Stimulated activated naive CD4-positive, alpha-beta T cell treated with Interleukin-2 at 50 U/mL for 16 hours (primary cell): Measurements from ENCODE around the gene HK3.

ENCODE experiments used
- DNase-seq: peaks from one replicate; lab custom pipeline; 2025; lab: John Stamatoyannopoulos, UW

Gene HK3

DNA sequence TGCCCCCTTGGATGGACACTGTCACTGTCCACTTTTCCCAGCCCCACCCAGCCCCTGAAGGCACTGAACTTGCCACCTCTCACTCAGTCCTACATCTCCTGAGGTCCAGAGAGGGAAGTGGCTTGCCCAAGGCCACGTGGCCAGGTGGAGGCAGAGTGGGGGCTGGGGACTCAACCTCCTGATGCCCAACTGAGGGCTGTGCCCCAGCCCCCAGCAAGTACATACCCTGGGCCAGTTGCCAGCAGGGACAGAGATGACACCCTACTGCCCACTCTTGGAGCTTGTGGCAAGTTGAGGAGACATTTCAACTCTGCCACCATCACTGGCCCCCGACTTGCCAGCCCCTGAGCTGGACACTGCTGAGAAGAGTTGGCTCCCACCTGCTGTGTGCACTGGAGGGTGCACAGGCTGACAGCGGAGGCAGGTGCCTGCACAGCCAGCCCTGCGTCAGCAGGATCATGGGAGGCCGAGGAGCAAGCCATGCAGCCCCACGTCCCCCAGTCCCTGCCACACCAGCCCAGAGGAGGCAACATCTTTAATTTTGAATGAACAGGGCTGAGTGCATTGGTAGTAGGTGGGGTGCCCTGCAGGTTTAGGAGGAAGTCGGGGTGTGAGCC is 49.4 kb downstream of the HK3 start:
- no peak for DNase-seq

DNA sequence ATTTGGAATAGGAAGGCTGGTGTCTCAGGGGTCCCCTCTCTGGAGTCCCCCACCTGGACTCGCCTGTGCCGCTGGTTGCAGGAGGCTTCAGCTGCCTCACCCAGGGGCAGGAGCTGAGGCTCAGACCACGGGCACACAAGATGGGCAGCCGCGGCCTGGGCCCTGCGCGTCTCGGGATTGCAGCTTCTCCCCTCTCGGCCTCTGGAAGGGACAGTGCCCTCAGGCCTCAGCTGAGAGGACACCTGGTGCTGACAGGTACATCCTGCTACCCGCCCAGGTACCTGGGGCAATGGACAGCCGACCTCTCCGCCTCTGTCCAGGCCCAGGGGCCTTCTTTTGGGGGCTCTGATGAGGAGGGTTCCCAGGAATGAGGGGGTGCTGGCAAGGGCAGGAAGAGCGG is 50.5 kb downstream of the HK3 start:
- no peak for DNase-seq

DNA sequence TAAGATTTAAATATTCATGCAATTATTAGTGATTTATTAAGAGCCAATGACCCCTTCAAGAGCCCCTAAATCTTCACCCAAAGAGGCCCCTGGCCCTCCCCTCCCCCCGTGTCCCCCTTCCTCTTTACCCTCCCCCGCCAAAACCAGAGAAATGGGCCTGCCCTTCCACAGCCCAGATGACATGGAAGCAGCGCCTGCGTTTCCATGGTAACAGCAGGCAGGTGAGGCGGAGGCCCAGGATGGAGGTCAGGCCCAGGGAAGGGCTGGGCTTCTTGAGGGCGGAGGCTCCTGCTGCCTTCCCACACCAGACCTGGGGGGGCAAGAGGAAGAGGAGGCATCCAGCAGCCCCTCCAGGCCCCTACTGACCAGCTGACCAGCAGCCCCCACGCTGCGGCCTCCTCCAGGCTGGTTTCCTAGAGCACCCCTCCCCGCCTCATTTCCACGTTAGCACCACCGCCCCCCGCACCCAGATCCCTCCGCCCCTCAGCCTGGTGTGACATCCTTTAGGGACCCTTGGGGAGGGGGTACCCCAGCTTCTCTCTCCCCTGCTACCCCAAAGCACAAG is 51.3 kb downstream of the HK3 start:
- no peak for DNase-seq

DNA sequence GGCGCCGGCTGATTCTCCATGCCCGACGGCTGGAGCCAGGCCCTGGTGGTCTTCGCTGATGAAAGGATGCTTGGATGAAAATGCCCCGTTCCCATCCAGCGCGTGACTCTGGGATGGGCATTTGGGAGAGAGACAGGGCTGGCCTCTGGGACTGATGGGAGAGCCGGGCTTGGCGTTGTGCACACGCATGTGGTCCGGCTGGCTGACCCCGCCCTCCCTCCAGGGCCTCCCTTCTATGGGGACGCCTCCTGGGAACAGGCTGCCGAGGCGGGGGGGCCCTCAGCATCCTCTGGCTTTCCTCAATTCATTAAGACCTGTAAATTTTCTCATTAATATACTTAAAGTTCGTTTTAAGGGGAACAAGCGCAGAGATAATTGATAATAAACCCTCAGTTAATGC is 52.0 kb downstream of the HK3 start:
- DNase-seq: no peak

DNA sequence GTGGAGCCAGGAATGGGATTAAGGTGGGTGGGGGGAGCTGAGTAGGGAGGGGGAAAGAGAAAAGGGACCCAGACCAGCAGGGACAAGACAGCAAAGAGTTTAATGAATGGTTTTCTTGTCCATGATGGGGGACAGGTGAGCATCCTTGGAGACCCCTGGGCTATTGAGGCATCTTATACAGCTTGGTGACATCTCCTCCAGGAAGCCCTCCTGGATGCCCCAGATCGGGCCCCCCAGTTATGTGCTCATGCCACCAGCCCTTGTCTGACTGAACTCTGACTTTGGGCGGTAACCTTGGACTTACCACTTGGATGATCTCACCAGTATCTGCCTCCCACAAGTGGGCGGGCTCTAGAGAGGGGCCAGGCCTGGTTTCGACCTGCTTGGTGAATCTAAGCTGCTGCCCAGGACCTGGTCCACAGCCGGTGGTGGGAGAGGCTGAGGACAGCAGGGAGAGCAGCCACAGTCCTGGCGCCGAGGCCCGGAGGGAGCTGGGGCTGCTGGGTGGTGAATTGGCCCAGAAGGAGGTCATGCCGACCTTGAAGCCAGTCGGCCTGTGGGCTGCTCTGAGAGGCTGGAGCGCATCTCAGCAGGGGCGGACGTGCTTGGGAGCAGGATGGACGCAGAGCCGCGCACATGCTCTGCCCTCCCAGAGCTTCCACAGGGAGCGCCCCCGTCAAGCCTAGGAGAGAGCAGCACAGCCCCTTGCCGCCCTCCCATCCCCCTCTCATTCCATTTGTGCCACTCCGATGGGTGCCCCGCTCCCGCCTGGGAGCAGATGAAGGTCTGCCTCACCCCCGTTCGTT is 52.6 kb downstream of the HK3 start:
- no peak for DNase-seq

DNA sequence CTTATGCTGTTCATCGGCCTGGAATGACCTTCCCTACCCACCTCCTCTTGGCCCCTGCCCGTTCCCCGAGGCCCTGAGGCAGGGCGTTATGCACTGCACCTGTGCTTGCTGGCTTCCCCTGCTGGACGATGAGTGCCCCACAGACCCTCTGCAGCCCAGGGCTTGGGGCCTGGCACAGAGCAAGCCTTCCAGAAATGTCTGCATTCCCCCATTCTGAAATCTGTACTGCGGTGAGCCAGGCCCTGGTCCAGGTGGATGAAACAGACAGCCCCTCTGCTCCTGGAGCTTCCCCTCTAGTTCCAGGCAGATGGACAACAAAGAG is 53.8 kb downstream of the HK3 start:
- no peak for DNase-seq

DNA sequence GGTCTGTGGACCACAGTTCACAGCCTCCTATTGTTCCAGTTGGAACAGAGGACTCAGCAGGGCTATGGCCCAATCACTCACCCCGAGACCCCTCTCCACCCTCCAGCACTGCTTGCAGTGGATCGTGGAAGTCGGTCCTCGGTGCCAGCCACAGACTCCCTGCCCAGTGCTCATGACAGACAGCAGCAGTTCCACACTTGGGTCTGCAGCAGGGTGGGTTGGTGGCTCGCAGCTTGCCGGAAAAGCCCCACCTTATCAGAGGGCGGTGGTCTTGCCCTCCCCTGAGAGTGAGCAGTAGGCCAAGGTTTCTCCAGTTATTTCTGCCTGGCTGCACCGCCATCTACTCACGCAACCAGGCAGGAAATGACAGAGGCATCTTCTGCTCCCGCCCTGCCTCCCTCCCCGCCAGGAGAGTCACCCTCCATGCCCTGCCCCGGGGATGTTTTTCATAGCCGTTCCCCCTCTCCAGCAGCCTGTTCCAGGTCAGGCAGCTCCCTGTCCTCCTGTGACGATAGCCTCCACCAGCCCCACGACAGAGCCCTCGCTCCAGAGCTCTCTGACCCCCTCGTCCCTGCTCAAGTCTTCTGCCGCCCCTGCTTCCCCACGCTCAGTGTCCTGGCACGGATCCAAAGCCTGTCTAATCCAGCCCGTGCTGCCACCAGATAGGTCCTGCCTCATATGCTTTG is 54.3 kb downstream of the HK3 start:
- no peak for DNase-seq

DNA sequence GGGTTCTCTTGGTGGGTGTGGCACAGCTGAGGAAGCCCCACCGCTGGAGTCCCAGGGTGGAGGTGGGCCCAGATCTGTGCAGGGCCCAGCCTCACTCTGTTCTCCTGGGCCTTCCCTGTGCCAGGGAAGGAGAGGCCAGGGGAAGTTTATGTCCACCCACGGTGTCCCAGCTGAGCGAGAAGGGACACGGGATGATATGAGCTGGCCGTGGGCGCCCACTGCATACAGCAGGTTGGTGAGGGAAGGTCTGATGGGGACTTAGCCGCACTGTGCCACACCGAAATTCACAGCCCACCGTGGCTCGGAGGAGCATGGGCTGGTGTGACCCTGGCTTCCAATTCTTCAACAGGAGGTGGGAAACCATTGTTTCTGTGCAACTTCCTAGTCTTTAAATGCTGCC is 54.9 kb downstream of the HK3 start:
- DNase-seq: no peak

DNA sequence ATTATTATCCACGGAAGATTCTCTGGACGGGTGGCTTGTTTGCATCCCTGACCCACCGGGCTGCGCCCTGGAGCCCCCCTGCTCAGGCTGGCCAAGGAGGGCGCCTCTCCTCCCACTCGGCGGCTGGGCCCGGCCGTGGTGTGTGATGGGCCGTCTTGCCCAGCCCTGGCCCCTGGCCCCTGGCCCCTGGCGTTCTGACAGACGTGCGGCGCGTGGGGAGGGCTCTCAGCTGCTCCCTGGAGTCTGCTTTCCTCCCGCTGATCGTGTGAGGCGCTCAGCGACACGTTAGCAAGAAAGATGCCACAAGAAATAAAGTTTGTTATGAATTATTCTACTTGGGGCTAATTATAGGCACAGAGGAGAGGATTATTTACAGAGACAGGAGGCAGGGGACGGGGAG is 55.5 kb downstream of the HK3 start:
- no peak for DNase-seq

DNA sequence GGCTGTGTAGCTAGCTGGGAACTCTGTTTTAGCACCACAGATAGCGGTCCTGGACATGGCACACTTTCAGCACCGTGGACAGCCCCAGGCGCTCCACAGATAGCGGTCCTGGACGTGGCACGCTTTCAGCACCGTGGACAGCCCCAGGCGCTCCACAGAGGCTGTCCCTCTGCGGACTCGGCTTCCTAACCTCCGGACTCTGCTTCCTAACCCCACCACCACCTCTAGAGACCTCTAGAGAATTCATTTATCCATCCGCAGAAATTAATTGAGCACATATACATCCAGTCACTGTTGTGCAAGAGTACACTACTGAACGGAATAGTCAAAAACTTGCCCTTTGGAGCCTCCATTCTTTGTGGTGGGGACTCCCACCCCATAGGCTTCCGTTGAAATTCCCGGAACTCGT is 61.4 kb downstream of the HK3 start:
- peak; percentile 52 for DNase-seq

DNA sequence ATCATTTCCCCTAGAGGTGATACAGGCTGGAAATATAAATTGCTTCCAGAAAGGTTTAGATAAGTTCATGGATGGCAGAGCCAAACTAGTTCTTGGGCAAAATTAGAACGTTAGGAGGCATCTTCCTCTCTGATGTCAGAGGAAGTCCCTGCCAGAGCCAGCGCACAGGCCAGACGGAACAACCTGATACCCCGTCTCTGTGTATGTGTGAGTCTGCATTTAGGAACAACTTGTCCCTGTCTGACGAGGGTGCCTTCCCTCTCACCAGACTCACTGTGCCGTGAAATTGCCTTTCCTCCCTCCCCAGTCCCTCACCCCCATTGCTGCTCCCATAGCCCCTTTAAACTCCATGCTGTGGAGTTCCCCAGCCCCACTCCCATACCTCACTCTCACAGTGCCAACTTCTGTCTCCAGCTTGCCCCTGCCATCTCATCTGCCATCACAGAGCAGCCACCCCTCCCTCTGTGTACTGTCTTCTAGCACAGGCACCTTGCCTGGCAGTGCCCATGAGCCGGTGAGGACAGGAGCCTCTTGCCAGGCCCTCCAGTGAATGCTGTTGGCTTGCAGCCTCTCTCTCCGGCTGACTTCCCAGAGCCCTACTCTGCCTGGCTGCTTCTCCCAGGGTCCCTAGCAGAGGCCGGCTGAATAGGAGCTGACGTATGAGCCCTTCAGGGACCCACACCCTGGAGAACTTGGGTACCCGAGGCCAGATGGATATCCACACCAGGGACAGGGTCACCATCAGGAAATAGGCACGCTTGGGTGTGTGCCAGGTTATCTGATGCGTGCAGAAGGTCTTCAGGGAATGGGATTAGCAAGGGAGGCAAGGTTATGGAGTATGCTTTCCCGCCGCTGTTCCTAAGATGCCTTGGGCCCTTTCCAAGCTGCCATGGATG is 62.1 kb downstream of the HK3 start:
- DNase-seq: no peak

DNA sequence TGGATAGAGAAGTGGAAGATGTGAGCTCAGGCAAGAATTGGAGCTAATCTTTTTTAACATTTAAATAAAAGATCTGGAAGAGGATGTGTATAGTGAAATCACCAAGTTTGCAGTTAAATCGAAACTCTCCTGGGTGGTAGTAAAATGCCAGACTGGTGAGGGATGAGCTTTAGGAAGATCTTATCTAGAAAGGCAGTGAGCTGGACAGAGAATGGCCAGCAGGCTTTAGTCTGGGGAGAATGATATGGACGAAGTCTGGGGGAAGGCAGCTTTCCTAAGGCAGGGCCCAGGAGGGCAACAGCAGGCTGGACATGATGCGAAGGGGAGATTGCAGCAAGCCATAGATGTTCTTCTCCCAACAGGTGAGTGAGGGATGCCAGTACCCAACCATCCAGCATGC is 63.2 kb downstream of the HK3 start:
- DNase-seq: no peak

DNA sequence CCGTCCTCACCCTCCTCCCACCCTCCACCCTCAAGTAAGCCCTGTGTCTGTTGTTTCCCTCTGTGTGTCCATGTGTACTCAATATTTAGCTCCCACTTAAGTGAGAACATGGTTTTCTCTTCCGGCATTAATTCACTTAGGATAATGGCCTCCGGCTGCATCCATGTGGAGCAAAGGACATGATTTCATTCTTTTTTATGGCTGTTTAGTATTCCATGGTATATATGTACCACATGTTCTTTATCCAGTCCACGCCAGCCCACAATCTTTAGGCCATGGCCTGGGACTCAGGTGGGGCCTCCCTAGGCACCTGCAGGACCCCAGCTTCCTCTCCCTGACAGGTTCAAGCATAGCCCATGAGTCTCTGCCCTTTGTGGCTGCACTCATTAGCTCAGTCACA is 65.9 kb downstream of the HK3 start:
- DNase-seq: no peak

DNA sequence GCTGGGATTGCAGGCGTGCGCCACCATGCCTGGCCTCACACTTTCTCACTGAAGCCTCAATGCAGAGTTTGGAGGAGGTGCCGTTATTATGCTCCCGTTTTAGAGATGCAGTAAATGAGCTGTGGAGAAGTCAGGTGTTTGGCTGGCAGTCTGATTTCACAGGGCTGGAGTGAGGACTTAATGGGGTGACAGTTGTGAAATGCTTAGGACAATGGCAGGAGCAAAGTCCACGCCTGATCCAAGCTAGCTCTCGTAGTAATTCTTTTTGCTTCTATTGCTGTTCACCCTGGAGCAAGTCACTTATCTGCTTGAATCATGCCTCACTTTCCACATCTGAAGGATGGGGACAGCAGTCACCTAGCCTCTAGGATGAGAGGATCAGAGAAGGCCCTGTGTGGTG is 67.0 kb downstream of the HK3 start:
- DNase-seq: no peak

DNA sequence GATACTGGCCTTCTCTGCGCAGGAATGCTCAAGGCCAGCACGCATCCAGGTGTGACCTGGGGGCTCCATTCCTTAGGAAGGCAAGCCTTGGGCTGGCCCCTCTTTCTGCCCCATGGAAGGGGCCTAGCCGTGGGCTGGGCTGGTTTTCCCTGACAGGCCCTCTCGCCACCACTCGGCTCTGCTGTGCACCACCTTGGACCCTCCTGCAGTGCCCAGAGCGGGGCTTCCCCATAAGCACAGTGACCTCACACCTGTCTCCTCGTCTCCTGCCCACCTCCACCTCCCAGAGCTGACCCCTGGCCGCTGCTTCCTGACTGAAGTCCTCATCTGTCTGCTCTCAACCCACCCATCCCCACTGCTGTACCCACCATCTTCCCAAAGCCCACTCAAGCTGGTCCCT is 67.7 kb downstream of the HK3 start:
- no peak for DNase-seq

DNA sequence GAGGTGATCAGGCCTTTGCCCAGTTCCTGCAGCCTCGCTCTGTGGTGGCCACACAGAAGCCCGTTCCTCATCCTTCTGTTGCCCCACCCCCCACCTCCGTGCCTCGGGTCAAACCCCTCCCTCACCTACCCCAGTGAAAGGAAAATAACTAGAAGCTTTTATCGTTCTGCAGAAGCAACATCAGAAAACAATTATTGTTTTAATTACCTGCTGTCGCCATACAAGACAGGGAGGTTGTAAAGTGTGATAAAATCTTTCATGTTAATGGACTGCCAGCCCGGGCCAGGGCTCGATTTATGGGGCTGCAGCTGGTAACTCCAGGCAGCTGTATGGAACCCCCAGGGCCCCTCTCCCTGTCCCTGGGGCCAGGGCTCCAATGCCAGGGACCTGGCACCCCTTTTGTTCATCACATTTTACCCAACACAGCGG is 68.1 kb downstream of the HK3 start:
- DNase-seq: no peak
